Left kidney (tissue), 8 donors: ENCODE data around the gene GABRR2. TPM values are rescaled to one million over a fixed set of nuclear protein-coding genes. Genes with fewer than 3 reads are reported as not detected.
A peak's percentile ranks its signal among the peaks of the same experiment; 100 is the strongest.

Experiments used
- DNase-seq: peaks from one replicate; pipeline ENCODE4 v3.0.0-alpha.2; 2013
- long read RNA-seq, 8 donors: transcript quantifications; one replicate each; lab custom pipeline, GENCODE V29; 2026
- polyA plus RNA-seq: library from polyadenylated mRNA; unstranded; fragments of 120-200 nt; gene quantifications from one replicate; pipeline ENCODE4 v1.2.1, GENCODE V29; 2013; ENCODE audit not compliant: insufficient read length

GABRR2 gene
- 2.1 TPM for polyA plus RNA-seq
- long read RNA-seq, donor 1: 0 reads
- long read RNA-seq, donor 2: 0 reads
- long read RNA-seq, donor 3, partial matches to known transcripts: 0 of 1 reads
- long read RNA-seq, donor 3, other reads (novel, unspliced or antisense): 0 of 1 reads
- long read RNA-seq, donor 4: 0 reads
- long read RNA-seq, donor 5: 0 reads
- long read RNA-seq, donor 6: 0 reads
- long read RNA-seq, donor 7: 0 reads
- long read RNA-seq, donor 8: 0 reads

GRCh38 chr6:89315249-89315885 is at the start of gene GABRR2:
Gene GABRR2, minus strand, starts transcription at chr6:89315299. Its CDS starts 134 bp downstream, at chr6:89315165.
- no peak for DNase-seq

- DNase-seq: no peak
Measured at GRCh38 chr6:89364586-89364985, 49.5 kb upstream of the GABRR2 start.

- no peak for DNase-seq
Measured at GRCh38 chr6:89361171-89361570, 46.1 kb upstream of the GABRR2 start.

GRCh38 chr6:89360415-89360999 is 45.4 kb upstream of the GABRR2 start:
- DNase-seq: no peak

GRCh38 chr6:89359561-89359960 is 44.5 kb upstream of the GABRR2 start:
- DNase-seq: no peak

GRCh38 chr6:89357390-89357789 is 42.3 kb upstream of the GABRR2 start:
- no peak for DNase-seq

GRCh38 chr6:89356642-89357170 is 41.6 kb upstream of the GABRR2 start:
- no peak for DNase-seq

- no peak for DNase-seq
Measured at GRCh38 chr6:89355511-89356194, 40.6 kb upstream of the GABRR2 start.

- DNase-seq: no peak
Measured at GRCh38 chr6:89353702-89354392, 38.7 kb upstream of the GABRR2 start.

GRCh38 chr6:89353118-89353556 is 38.0 kb upstream of the GABRR2 start:
- DNase-seq: no peak

- peak; percentile 82 for DNase-seq
Measured at GRCh38 chr6:89352278-89353117, 37.4 kb upstream of the GABRR2 start, which contains the start of gene UBE2J1. Gene UBE2J1, minus strand, starts transcription at chr6:89352722. Its CDS starts 153 bp downstream, at chr6:89352569.

- peak; percentile 43 for DNase-seq
Measured at GRCh38 chr6:89351671-89352277, 36.7 kb upstream of the GABRR2 start.

- DNase-seq: no peak
Measured at GRCh38 chr6:89350281-89350966, 35.3 kb upstream of the GABRR2 start.

GRCh38 chr6:89348372-89348771 is 33.3 kb upstream of the GABRR2 start:
- no peak for DNase-seq

GRCh38 chr6:89347825-89348224 is 32.7 kb upstream of the GABRR2 start:
- DNase-seq: peak; percentile 22

GRCh38 chr6:89346433-89346832 is 31.3 kb upstream of the GABRR2 start:
- DNase-seq: no peak

GRCh38 chr6:89339565-89339964 is 24.5 kb upstream of the GABRR2 start:
- DNase-seq: no peak

GRCh38 chr6:89335164-89335563 is 20.1 kb upstream of the GABRR2 start:
- no peak for DNase-seq

- no peak for DNase-seq
Measured at GRCh38 chr6:89330910-89331309, 15.8 kb upstream of the GABRR2 start.

GRCh38 chr6:89328976-89329375 is 13.9 kb upstream of the GABRR2 start:
- DNase-seq: no peak
